22Rv1 (cell line): ENCODE data around the gene C3orf20.

Experiments used
- ZFX ChIP-seq: fragments of 450-650 bp; IDR thresholded peaks from 2 replicates; pipeline ENCODE4 v1.6.1; 2017; ENCODE audit warnings: antibody characterized with exemption, borderline replicate concordance
- TF ChIP-seq, protein P1 (sequence below): fragments of 450-650 bp; IDR thresholded peaks from 2 replicates; pipeline ENCODE4 v1.5.1; 2017; ENCODE audit warnings: mild to moderate bottlenecking

DNA sequence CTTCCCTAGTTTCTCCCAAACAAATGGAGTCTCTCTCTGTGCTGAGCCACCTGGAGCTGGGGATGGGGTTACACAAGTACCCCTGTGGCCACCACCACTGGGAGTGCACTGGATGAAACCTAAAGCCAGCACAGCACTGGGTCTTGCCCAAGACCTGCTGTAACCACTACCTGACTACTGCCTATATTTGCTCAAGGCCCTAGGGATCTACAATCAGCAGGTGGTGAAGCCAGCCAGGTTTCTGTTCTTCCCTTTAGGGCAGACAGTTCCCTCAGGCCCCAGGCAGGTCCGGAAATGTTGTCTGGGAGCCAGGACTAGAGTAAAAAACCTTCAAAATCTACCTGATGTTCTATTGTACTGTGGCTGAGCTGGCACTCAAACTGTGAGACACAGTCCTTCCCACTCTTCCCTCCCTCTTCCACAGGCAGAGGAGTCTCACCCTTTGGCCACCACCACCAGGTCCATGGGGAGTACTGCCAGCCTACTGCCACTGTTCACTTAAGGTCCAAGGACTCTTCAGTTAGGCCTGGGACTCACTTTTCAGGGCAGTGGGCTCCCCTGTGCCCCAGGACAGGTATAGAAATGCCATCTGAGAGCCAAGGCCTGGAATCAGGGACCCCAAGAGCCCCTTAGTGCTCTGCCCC lies 23.8 kb downstream of the C3orf20 start:
- TF ChIP-seq, protein P1, sequence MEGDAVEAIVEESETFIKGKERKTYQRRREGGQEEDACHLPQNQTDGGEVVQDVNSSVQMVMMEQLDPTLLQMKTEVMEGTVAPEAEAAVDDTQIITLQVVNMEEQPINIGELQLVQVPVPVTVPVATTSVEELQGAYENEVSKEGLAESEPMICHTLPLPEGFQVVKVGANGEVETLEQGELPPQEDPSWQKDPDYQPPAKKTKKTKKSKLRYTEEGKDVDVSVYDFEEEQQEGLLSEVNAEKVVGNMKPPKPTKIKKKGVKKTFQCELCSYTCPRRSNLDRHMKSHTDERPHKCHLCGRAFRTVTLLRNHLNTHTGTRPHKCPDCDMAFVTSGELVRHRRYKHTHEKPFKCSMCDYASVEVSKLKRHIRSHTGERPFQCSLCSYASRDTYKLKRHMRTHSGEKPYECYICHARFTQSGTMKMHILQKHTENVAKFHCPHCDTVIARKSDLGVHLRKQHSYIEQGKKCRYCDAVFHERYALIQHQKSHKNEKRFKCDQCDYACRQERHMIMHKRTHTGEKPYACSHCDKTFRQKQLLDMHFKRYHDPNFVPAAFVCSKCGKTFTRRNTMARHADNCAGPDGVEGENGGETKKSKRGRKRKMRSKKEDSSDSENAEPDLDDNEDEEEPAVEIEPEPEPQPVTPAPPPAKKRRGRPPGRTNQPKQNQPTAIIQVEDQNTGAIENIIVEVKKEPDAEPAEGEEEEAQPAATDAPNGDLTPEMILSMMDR: no peak
- TF ChIP-seq ZFX: no peak
